ENCODE data around the gene RHAG.
"Not testable (repeated sequence)": the region's sequence is repeated elsewhere in the genome, so short reads cannot be mapped to it uniquely, and the experiment has no call there.

Gene RHAG

DNA sequence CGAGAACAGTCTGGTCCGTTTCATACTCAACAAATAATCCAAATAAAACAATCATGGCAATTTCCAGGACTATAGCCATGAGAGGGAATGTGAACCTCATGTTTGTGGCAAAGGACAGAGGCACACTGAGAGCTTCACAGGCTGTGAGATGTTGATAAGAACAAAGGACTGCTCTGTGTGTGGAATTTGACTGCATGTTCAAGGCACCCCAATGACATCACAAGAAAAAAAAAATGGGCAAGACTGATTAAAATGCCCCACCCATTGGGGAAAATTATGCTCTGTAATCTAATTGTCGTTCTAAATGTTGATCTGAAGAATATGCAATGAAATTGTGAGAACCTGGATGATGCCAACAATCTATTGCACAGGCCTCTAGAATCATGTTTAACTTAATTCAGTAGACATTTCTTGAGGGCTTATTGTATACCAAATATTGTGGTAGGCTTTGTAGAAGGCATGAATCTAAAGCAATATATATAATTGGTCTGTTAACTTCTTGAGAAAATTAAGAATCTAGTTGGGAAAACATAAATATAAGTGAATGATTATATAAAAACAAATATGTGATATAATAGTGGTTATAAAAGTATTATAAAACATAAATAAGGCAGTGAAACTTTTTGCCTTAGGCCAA lies at the start of gene RHAG:
RHAG (minus strand) TSS at position 127 of the 637 bp plus-strand sequence; CDS start at position 100, 27 bp downstream.
- no peak for DNase-seq (ENCODE audit: insufficient read length, low spot score)
- TF ChIP-seq POLR2A (IDR thresholded peaks at IDR 0.05; ENCODE audit: low read depth, low read length): no peak
- no peak for FAIRE-seq

DNA sequence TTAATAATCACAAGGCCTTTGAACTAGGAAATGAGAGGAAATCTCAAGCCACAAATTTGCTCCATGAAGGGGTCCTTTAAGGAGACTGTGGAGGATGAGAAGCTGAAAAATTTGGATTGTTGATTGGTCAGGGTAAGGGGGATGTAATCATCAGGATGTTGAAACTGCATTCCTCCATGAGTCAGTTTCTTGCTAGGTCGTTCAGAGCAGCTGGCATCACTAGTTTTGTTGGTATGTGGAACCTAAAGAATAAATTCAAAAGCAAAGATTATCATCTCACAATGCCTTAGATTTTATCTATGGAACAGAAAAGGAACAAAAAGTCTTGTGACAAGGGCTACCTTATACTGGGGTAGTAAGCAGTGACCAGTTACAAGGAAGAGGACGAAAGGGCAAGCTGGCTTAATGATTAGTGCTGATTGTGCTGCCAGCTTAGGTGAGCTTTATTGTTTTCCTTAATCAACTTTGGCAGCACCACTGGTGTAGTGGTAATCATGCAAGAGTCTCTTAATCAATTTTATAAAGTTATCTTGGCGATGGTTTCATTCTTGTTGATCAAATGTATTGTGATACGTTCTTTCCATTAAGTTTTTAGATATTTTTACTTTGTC lies 40.1 kb upstream of the RHAG start:
- TF ChIP-seq POLR2A (IDR thresholded peaks at IDR 0.05; ENCODE audit: low read depth, low read length): no peak
- FAIRE-seq (no peak), DNase-seq (ENCODE audit: insufficient read length, low spot score) (no peak)

DNA sequence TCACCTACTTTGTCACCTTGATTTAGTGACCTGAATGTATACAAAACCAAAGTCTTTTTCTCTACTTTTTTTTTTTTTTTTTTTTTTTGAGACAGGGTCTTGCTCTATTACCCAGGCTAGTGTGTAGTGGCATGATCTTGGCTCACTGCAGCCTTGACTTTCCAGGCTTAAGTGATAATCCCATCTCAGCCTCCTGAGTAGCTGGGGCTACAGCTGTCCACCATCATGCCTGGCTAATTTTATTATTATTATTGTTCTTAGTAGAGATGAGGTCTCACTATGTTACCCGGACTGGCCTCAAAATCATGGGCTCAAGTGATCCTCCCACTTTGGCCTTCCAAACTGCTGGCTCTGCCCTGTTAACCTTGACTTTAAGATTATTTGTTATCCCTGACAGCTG lies 39.2 kb upstream of the RHAG start:
- no peak for DNase-seq (ENCODE audit: insufficient read length, low spot score)
- TF ChIP-seq POLR2A (IDR thresholded peaks at IDR 0.05; ENCODE audit: low read depth, low read length): no peak
- FAIRE-seq: no peak

DNA sequence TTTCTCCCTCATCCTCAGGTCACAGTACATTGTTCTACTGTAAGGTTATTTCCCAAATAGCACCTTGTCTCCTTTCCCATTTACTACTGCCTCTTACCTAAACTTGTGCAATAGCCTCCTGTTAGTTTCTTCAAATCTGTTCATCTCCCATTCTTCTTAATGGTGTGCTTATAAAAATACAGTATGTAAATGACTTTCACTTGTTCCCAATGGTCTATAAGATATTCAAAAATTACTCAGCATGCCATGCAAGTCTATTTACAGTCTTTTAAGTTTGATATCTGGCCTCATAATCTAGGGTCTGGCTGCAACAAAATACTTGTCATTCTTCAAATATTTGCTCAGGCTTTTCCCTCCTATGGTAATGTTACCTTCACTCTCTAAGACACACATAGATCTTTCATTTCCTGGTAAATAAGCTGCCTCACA lies 31.5 kb upstream of the RHAG start:
- DNase-seq (ENCODE audit: insufficient read length, low spot score): no peak
- no peak for TF ChIP-seq POLR2A (IDR thresholded peaks at IDR 0.05; ENCODE audit: low read depth, low read length)
- no peak for FAIRE-seq

DNA sequence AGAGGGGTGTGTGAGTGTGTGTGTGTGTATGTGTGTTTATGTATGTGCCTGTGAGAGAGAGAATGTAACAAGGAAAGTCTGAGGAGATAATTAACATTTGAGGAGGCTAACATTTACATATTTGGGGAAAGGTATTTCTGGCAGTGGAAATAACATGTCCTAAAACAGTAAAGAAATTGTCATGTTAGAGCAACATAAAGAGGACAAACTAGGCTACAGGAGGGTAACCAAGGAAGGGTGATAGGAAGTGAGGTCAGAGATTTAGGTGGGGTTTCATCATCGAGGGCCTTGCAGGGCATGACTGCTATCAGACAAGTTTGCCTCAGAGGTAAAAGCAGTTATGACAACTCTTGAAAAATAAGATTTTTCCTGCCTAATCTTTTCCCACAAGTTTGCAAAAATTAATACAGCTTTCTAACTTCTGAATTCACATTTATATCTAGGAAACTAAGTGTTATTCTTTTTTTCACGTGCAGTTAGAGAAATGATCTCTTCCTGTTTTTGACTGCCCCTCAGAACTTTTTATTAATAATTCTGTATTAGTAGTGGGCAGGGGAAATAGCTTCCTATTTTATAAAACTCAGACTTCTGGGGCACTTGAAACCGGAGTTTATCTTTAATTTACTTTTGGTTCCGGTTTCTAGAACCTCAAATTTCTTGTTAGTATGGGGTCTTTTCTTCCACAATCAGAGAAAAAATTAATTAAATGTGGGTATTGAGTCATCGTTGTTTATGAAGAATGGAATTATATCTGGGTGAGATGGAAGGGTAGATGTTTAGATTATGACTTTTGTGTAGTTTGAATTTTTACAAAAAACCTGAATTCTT lies 30.5 kb upstream of the RHAG start:
- FAIRE-seq: no peak
- no peak for TF ChIP-seq POLR2A (IDR thresholded peaks at IDR 0.05; ENCODE audit: low read depth, low read length)
- DNase-seq (ENCODE audit: insufficient read length, low spot score): no peak

DNA sequence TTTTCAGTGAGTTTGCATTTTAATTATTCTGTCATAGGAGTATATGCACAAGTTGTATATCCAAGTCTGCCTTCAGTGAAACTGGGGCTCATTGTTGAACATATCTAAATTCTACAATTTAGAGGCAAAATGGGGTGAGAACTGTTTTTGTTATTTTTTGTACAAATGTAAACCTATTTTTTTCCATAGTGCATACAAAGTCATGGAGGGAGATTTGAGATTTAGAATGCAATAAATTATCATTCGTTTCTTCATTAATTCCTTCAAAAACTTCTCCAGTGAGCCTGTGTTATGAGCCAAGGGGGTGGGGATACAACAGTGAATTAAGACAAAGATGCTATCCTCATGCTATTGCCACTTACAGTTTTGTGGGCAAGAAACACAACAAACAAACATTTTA lies 29.8 kb upstream of the RHAG start:
- TF ChIP-seq POLR2A (IDR thresholded peaks at IDR 0.05; ENCODE audit: low read depth, low read length): no peak
- no peak for FAIRE-seq
- no peak for DNase-seq (ENCODE audit: insufficient read length, low spot score)

DNA sequence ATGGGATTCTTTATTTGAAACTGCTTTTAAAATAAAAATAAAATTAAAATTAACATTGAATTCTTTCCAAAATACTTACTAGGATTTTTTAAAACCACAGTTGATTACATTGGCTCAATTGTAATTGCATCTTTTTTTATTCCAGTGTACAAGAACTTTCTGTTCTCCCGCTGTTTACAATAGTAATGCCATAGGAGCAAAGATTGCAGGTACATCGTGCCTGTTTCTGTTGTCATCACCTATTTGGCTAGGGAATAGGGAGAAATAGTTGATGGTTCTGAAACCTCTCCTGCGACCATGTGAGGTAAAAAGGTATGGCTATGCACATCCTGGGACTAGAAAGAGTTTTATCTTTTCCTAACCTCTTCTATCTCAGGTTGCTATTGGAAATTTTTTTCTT lies 28.2 kb upstream of the RHAG start:
- DNase-seq (ENCODE audit: insufficient read length, low spot score) (no peak), FAIRE-seq (no peak)
- no peak for TF ChIP-seq POLR2A (IDR thresholded peaks at IDR 0.05; ENCODE audit: low read depth, low read length)

DNA sequence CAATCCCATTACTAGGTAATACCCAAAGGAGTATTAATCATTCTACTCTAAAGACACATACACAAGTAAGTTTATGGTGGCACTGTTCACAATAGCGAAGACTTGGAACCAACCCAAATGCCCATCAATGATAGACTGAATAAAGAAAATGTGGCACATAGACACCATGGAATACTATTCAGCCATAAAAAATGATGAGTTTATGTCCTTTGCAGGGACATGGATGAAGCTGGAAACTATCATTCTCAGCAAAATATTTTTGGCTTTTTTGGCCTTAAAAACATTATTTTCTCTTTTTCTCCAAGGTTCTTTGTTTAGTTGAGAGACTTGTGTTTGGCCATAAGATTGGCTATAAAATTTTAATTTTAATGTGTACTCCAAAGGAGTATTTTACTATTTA lies 27.4 kb upstream of the RHAG start:
- FAIRE-seq; DNase-seq (ENCODE audit: insufficient read length, low spot score): not testable (repeated sequence)

DNA sequence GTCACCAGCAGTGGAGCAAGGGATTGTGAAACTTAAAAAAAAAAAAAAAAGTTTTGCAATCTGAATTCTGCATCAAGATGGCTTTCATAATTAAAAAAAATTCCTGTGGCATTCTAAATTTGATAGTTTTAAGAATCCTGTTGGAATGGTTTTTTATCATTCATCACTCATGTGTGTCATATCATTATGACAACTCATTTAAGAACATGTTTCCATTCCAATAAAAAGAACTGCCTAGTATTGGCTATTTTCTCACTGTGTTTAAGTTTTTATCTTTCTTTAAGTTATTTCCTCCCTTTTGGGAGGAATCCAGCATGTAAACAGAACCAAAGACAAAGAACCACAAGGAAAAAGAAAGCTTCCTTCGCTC lies 26.2 kb upstream of the RHAG start:
- FAIRE-seq (no peak), DNase-seq (ENCODE audit: insufficient read length, low spot score) (no peak)
- no peak for TF ChIP-seq POLR2A (IDR thresholded peaks at IDR 0.05; ENCODE audit: low read depth, low read length)

DNA sequence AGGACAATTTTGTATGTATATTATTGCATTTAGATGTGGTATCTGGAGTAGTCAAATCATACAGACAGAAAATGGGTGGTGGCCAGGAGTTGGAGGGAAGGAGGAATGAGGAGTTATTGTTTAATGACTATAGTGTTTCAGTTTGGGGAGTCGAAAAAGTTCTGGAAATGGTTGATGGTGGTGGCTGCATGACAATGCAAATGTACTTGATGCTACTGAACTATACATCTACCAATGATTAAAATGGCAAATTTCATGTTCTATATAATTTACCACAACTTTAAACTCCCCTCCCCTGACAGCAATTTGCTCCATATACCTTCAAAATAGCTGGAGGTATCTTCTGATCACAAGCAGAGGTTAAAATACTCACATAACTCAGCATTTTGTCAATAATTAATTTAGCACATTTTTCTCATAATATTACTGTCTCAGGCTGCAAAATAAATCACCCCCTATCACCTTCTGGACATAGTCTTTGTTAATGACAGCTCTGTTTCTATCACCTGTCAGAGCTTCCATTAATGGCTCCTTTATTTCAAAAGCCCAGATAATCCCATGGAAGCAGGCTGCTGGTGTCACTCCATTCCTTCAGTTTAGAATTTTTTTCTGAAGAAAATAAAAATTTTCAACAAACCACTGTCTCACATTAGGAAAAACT lies 25.7 kb upstream of the RHAG start:
- FAIRE-seq: no peak
- DNase-seq (ENCODE audit: insufficient read length, low spot score): no peak
- no peak for TF ChIP-seq POLR2A (IDR thresholded peaks at IDR 0.05; ENCODE audit: low read depth, low read length)

DNA sequence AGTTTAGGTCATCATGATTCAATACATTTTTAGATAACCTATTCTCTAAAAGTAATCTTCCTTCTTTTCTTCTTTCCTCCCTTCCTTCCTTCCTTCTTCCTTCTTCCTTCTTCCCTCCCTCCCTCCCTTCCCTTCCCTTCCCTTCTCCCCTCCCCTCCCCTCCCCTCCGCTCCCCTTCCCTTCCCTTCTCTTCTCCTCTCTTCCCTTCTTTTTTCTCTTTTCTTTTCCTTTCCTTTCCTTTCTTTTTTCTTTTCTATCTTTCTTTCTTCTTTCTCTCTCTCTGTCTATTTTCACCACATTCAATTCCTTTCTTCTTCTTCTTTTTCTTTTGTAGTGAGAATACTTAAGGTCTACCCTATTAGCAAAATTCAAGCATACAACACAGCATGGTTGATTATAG lies 17.3 kb upstream of the RHAG start:
- TF ChIP-seq POLR2A (IDR thresholded peaks at IDR 0.05; ENCODE audit: low read depth, low read length): no peak
- DNase-seq (ENCODE audit: insufficient read length, low spot score) (no peak), FAIRE-seq (no peak)

DNA sequence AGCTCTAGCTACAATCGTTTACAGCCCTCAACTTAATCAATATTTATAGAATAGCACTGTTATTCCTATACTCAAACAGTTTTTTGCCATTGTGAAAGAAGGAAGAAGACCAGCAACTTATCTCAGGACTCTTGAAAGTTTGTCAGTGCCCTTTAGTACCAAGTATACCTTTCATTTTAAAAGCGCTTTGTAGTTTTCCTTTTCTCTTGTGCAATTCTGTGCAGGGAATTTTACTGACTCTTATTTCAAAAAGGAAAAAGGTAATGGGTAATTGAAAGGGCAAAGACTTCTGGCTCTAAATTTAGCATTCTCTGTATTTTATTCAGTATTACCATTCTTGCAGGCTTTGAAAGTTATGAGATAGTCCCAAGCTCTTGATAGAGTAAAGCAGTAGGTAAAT lies 16.8 kb upstream of the RHAG start:
- DNase-seq (ENCODE audit: insufficient read length, low spot score) (no peak), FAIRE-seq (no peak)
- no peak for TF ChIP-seq POLR2A (IDR thresholded peaks at IDR 0.05; ENCODE audit: low read depth, low read length)

DNA sequence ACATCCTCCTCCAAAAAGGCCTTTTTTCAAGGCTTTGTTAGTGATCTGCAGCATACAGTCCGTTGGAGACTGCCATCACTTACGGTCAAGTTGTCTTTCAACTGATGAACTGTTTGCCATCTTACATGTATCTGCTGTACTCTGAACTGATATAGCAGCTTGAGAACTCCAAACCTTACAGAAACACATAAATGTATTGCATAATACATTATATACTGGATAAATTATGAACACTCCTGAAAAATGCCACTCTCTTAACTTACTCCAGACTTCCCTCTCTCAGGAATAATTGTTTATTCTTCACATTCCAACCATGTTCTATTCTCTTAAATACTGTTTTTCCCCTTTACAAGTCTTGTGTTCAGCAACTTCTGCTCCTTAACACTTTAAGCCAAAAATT lies 14.6 kb upstream of the RHAG start:
- FAIRE-seq: no peak
- DNase-seq (ENCODE audit: insufficient read length, low spot score): no peak
- TF ChIP-seq POLR2A (IDR thresholded peaks at IDR 0.05; ENCODE audit: low read depth, low read length): no peak

DNA sequence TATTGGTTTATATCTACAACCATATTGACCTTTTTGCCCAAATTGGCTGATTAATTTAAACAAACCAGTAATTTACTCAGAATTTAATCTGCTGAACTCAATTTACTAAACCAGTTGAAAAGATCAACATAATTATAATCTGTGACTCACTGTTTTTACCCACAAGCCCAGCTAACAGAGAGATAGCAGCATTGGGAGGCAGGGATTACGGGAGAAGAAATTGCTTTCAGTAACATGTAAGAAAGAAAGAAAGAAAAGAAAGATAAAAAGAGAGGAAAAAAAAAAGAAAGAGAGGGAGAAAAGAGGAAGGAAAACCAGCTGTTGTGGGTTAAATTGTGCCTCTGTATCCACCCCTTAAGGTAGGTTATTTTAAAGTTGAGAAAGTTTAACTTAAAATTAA lies 13.3 kb upstream of the RHAG start:
- DNase-seq (ENCODE audit: insufficient read length, low spot score): no peak
- no peak for FAIRE-seq
- TF ChIP-seq POLR2A (IDR thresholded peaks at IDR 0.05; ENCODE audit: low read depth, low read length): no peak

Data from H54 (cell line).